HepG2 (cell line): ENCODE results near the gene RSPH4A. TPM values are rescaled to one million over a fixed set of nuclear protein-coding genes. Genes with fewer than 3 reads are reported as not detected.

ENCODE experiments used
- ATAC-seq: fragments of 200-7000 bp; cut with Tn5 transposase; 3 replicates; pipeline ENCODE4 v1.9.1; 2020; ENCODE audit warnings: mild to moderate bottlenecking, moderate library complexity
- BruUV-seq: library from RNA; stranded (reverse); fragments of 400-500 nt; replicated peaks from 2 replicates; lab custom pipeline; 2021; lab: Mats Ljungman, UMichigan
- CTCF ChIA-PET: fragments of 300-600 bp; formaldehyde crosslinking; extraction: SDS; loops from one replicate; lab custom pipeline; 2021; ENCODE audit warnings: low total read pairs, inconsistent platforms, low intra/inter-chr PET ratio; lab: Yijun Ruan, JAX
- POLR2A ChIA-PET: fragments of 350-600 bp; sonication (Branson Sonifier 250); formaldehyde crosslinking; loops from one replicate; lab custom pipeline; 2020; ENCODE audit warnings: antibody characterized with exemption, inconsistent platforms; lab: Yijun Ruan, JAX
- DNase-seq: peaks from one replicate; pipeline ENCODE4 v3.0.0-alpha.2; 2015; ENCODE audit warnings: low spot score
- FAIRE-seq: peaks from 3 replicates; lab custom pipeline; 2011; peaks lifted over from hg19 to GRCh38; lab: Jason Lieb, UNC
- H2AFZ ChIP-seq: one replicate; pipeline ENCODE4 v1.6.1; 2011; ENCODE audit warnings: low read length, inconsistent platforms
- H3K27ac ChIP-seq: fragments of 300-600 bp; 3 replicates; pipeline ENCODE4 v1.8.0; 2011; ENCODE audit warnings: mixed run types, mild to moderate bottlenecking, mixed read lengths, low read length, inconsistent platforms; ENCODE audit not compliant: insufficient read depth; ENCODE audit errors: extremely low read length
- H3K27me3 ChIP-seq, 2 experiments: fragments of 200-600 bp in 1 of 2; 2 replicates in 1 of 2; 3 replicates in 1 of 2; pipeline versions ENCODE4 v1.6.0 to v1.8.0; 2011; ENCODE audit warnings: low read length in 2 of 2, mild to moderate bottlenecking in 2 of 2, moderate library complexity in 2 of 2, inconsistent platforms in 1 of 2; ENCODE audit not compliant: insufficient read depth in 2 of 2, control insufficient read depth in 1 of 2
- H3K36me3 ChIP-seq, 2 experiments: fragments of 200-600 bp in 1 of 2; replicated peaks in 1 of 2; 2 replicates in 1 of 2; 3 replicates in 1 of 2; pipeline versions ENCODE4 v1.5.1 to v1.8.0; 2011; ENCODE audit warnings: low read length in 2 of 2, inconsistent platforms in 1 of 2; ENCODE audit not compliant: insufficient read depth in 2 of 2, control insufficient read depth in 1 of 2
- H3K4me1 ChIP-seq: 2 replicates; pipeline ENCODE4 v1.5.1; 2012; ENCODE audit warnings: low read length, inconsistent platforms; ENCODE audit not compliant: insufficient read depth
- H3K4me2 ChIP-seq: 2 replicates; pipeline ENCODE4 v1.6.0; 2011; ENCODE audit warnings: low read depth, low read length, inconsistent platforms
- H3K4me3 ChIP-seq, 3 experiments: fragments of 200-600 bp in 1 of 3; sonication (generic), shearing (Covaris generic) in 1 of 3; replicated peaks in 1 of 3; 2 replicates each; pipeline ENCODE4 v1.5.1; 2011 to 2016; ENCODE audit warnings: low read length in 3 of 3, inconsistent platforms in 2 of 3, low read depth in 2 of 3, mild to moderate bottlenecking in 2 of 3, control low read depth in 1 of 3, mixed read lengths in 1 of 3; ENCODE audit not compliant: insufficient read depth in 1 of 3
- H3K79me2 ChIP-seq: one replicate; pipeline ENCODE4 v1.6.1; 2011; ENCODE audit warnings: low read length, inconsistent platforms; ENCODE audit not compliant: insufficient read depth
- H3K9ac ChIP-seq: 2 replicates; pipeline ENCODE4 v1.6.0; 2011; ENCODE audit warnings: mild to moderate bottlenecking, low read depth, low read length, inconsistent platforms; ENCODE audit not compliant: insufficient read depth
- H3K9me3 ChIP-seq: 2 replicates; pipeline ENCODE4 v1.5.1; 2012; ENCODE audit warnings: mild to moderate bottlenecking, low read length
- H4K20me1 ChIP-seq: 2 replicates; pipeline ENCODE4 v1.6.0; 2011; ENCODE audit warnings: inconsistent platforms, mild to moderate bottlenecking, low read length, moderate library complexity; ENCODE audit not compliant: insufficient read depth
- EEA1 ChIP-seq: sonication (generic); formaldehyde crosslinking; IDR thresholded peaks from 2 replicates; pipeline ENCODE4 v1.5.1; 2020; ENCODE audit warnings: mild to moderate bottlenecking, missing genetic modification reagents, borderline replicate concordance
- FOSL2 ChIP-seq: sonication (generic); formaldehyde crosslinking; IDR thresholded peaks from 2 replicates; pipeline ENCODE4 v1.4.0; 2020; ENCODE audit warnings: missing genetic modification reagents
- FOXM1 ChIP-seq: sonication (generic); formaldehyde crosslinking; IDR thresholded peaks from 2 replicates; pipeline ENCODE4 v1.5.0; 2020; ENCODE audit warnings: missing genetic modification reagents
- HHEX ChIP-seq: IDR thresholded peaks from 2 replicates; pipeline ENCODE4 v1.6.1; 2016; ENCODE audit warnings: control low read depth
- IKZF4 ChIP-seq: sonication (generic); formaldehyde crosslinking; IDR thresholded peaks from 2 replicates; pipeline ENCODE4 v1.5.1; 2020; ENCODE audit warnings: borderline replicate concordance, mild to moderate bottlenecking, low read depth, missing genetic modification reagents; ENCODE audit errors: not compliant biosample characterization
- NFYB ChIP-seq: sonication (generic); formaldehyde crosslinking; IDR thresholded peaks from 2 replicates; pipeline ENCODE4 v1.4.0; 2020; ENCODE audit warnings: missing genetic modification reagents
- REXO4 ChIP-seq: sonication (generic); formaldehyde crosslinking; IDR thresholded peaks from 2 replicates; pipeline ENCODE4 v1.8.0; 2022; ENCODE audit warnings: missing genetic modification reagents, mild to moderate bottlenecking, borderline replicate concordance
- SP2 ChIP-seq: sonication (generic); formaldehyde crosslinking; IDR thresholded peaks from 2 replicates; pipeline ENCODE4 v1.5.1; 2020; ENCODE audit warnings: mild to moderate bottlenecking, missing genetic modification reagents
- TCF7L2 ChIP-seq: IDR thresholded peaks from 2 replicates; pipeline ENCODE4 v1.6.1; 2011; ENCODE audit warnings: mild to moderate bottlenecking, low read depth, low read length, moderate library complexity
- TMF1 ChIP-seq: sonication (generic); formaldehyde crosslinking; IDR thresholded peaks from 2 replicates; pipeline ENCODE4 v1.8.1; 2022; ENCODE audit warnings: low read depth, missing genetic modification reagents
- ZBTB40 ChIP-seq, 2 experiments: fragments of 450-650 bp in 1 of 2; sonication (generic) in 1 of 2; formaldehyde crosslinking in 1 of 2; IDR thresholded peaks; 2 replicates each; pipeline versions ENCODE4 v1.6.1 to v1.8.0; 2016 to 2022; ENCODE audit warnings: antibody characterized with exemption in 1 of 2, mild to moderate bottlenecking in 1 of 2, missing genetic modification reagents in 1 of 2
- ZKSCAN1 ChIP-seq: fragments of 150-350 bp; IDR thresholded peaks from 2 replicates; pipeline ENCODE4 v1.6.1; 2014; ENCODE audit warnings: low read length
- ZNF660 ChIP-seq: sonication (generic); formaldehyde crosslinking; IDR thresholded peaks from 2 replicates; pipeline ENCODE4 v1.5.1; 2020; ENCODE audit warnings: mild to moderate bottlenecking, low read depth, missing genetic modification reagents, borderline replicate concordance
- ZNF788 ChIP-seq: sonication (generic); formaldehyde crosslinking; IDR thresholded peaks from 2 replicates; pipeline ENCODE4 v1.5.0; 2020; ENCODE audit warnings: mild to moderate bottlenecking, missing genetic modification reagents, borderline replicate concordance
- in situ Hi-C: cut with HindIII; loops from 2 replicates; pipeline ENCODE4 v1.10.0; 2017; ENCODE audit warnings: low pct_unique_long_range_greater_than_20kb; ENCODE audit not compliant: extremely low pct_ligation_motif_present
- intact Hi-C: fragments of 100-400 bp; cut with micrococcal nuclease; formaldehyde crosslinking; loops from one replicate; pipeline ENCODE4 v1.10.0; 2022; ENCODE audit not compliant: unreplicated experiment
- polyA plus RNA-seq, 8 experiments: library from polyadenylated mRNA; depleted of rRNA in 3 of 8; stranded (reverse) in 7 of 8; unstranded in 1 of 8; fragments of >200 nt; fragmentation: Illumina TruSeq in 4 of 8; extraction: Trizol in 4 of 8; gene quantifications; 2 replicates each; pipeline versions ENCODE4 v1.2.1 to v1.2.3, GENCODE V29; 2011 to 2016; ENCODE audit warnings: low read depth in 4 of 8, missing spikeins in 1 of 8, mixed read lengths in 1 of 8; ENCODE audit not compliant: insufficient read depth in 1 of 8
- total RNA-seq, 5 experiments: library from RNA; depleted of rRNA; stranded (reverse); fragments of >200 nt; fragmentation: Illumina TruSeq; extraction: Trizol; gene quantifications; 2 replicates each; pipeline ENCODE4 v1.2.3, GENCODE V29; 2016; ENCODE audit warnings: low read depth in 1 of 5

Gene RSPH4A
- total and polyA plus RNA-seq, 2 of the 13 experiments (the other 11 are each of a cell fraction or from before 2014, with no cell fraction given), result 0.24 to 0.40 TPM

GRCh38 chr6:116615937-116616736, at the start of gene RSPH4A (continued):
- TF ChIP-seq TMF1 (CRISPR knock-in tag) (no peak), TCF7L2 (no peak), FOSL2 (CRISPR knock-in tag) (no peak)

GRCh38 chr6:116568111-116568510, 48.2 kb upstream of the RSPH4A start:
- in situ Hi-C loops, result loop anchor here (10.0 kb wide), 1 partner anchor 293 kb away; the partner anchor contains the start of gene TSPYL1
- TF ChIP-seq SP2 (CRISPR knock-in tag), result no peak
- TF ChIP-seq ZKSCAN1, result no peak
- TF ChIP-seq REXO4 (CRISPR knock-in tag), result no peak
- no peak for TF ChIP-seq HHEX (CRISPR knock-in tag)
- no peak for TF ChIP-seq ZNF660 (CRISPR knock-in tag)
- TF ChIP-seq FOXM1 (CRISPR knock-in tag), result no peak
- TF ChIP-seq EEA1 (CRISPR knock-in tag), result no peak
- TF ChIP-seq IKZF4, result no peak
- TF ChIP-seq ZBTB40 (IDR thresholded peaks at IDR 0.05), result no peak
- TF ChIP-seq ZBTB40 (CRISPR knock-in tag; IDR thresholded peaks at IDR 0.05), result no peak
- TF ChIP-seq ZNF788, result no peak
- no peak for TF ChIP-seq NFYB (CRISPR knock-in tag)

More at GRCh38 chr6:116568111-116568510, 48.2 kb upstream of the RSPH4A start:
- Histone ChIP-seq H3K4me2 (no peak overlapping the region), H3K9me3 (no peaks in the 10 kb centered on the region), H3K79me2 (peaks cover 16% of the 10 kb centered on the region), H3K27ac (no peak overlapping the region), H3K36me3 (no peaks in the 10 kb centered on the region), H3K27me3 (no peaks in the 10 kb centered on the region; a peak in 1 of 5 replicates), H4K20me1 (no peaks in the 10 kb centered on the region), H3K4me1 (peaks cover 38% of the 10 kb centered on the region), H3K9ac (no peak overlapping the region), H3K4me3 (no peak overlapping the region), H2AFZ (no peak overlapping the region)
- ChIA-PET CTCF (no interaction called here), POLR2A (no interaction called here)
- DNase-seq (no peak), FAIRE-seq (no peak), ATAC-seq (no peak)
- no TSS peak for BruUV-seq
- intact Hi-C loops, result no loop called here
